GM06990 (cell line): ENCODE data around the gene EPHA8.

Source experiments
- DNase-seq: peaks from one replicate; pipeline ENCODE4 v3.0.0-alpha.2; 2011; ENCODE audit not compliant: insufficient read length; ENCODE audit errors: extremely low read depth
- H3K27me3 ChIP-seq: replicated peaks from 2 replicates; pipeline ENCODE4 v1.6.0; 2011; ENCODE audit warnings: low read length; ENCODE audit not compliant: control insufficient read depth, insufficient read depth
- H3K36me3 ChIP-seq: 2 replicates; pipeline ENCODE4 v1.5.1; 2011; ENCODE audit warnings: low read length; ENCODE audit not compliant: control insufficient read depth, insufficient read depth
- H3K4me3 ChIP-seq: replicated peaks from 2 replicates; pipeline ENCODE4 v1.5.1; 2011; ENCODE audit warnings: low read depth, mild to moderate bottlenecking, control low read depth, low read length
- TF ChIP-seq, protein P1 (sequence below): IDR thresholded peaks from 2 replicates; pipeline ENCODE4 v1.5.1; 2011; ENCODE audit warnings: low read length, control low read depth, mild to moderate bottlenecking, inconsistent platforms; ENCODE audit not compliant: insufficient read depth, poor library complexity, severe bottlenecking

The EPHA8 gene

DNA sequence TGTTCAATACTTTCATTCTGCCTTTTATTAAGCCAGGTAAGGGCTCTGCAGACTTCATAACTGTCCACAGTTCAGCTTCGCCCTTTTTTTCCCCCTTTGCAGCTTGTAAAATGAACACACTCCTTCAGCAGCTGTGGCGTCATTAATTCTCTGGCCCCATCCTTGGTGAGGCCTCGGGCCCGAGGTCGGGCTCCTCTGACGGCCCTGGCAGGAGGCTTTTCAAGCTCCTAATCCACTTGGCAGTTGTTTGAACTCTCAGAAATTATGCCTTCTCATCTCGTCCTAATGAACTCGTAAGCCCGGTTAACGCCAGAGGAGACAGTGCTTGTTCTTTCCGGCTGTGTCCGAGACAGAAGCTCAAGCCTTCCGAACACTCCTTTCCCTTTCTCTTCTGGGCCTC is 18.1 kb upstream of the EPHA8 start:
- H3K27me3 ChIP-seq: no peaks in the 10 kb centered on the region; the same call in 1 of the 2 replicates
- DNase-seq: no peak
- TF ChIP-seq, protein P1, sequence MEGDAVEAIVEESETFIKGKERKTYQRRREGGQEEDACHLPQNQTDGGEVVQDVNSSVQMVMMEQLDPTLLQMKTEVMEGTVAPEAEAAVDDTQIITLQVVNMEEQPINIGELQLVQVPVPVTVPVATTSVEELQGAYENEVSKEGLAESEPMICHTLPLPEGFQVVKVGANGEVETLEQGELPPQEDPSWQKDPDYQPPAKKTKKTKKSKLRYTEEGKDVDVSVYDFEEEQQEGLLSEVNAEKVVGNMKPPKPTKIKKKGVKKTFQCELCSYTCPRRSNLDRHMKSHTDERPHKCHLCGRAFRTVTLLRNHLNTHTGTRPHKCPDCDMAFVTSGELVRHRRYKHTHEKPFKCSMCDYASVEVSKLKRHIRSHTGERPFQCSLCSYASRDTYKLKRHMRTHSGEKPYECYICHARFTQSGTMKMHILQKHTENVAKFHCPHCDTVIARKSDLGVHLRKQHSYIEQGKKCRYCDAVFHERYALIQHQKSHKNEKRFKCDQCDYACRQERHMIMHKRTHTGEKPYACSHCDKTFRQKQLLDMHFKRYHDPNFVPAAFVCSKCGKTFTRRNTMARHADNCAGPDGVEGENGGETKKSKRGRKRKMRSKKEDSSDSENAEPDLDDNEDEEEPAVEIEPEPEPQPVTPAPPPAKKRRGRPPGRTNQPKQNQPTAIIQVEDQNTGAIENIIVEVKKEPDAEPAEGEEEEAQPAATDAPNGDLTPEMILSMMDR: no peak
- no peak overlapping the region for H3K4me3 ChIP-seq
- no peaks in the 10 kb centered on the region for H3K36me3 ChIP-seq

DNA sequence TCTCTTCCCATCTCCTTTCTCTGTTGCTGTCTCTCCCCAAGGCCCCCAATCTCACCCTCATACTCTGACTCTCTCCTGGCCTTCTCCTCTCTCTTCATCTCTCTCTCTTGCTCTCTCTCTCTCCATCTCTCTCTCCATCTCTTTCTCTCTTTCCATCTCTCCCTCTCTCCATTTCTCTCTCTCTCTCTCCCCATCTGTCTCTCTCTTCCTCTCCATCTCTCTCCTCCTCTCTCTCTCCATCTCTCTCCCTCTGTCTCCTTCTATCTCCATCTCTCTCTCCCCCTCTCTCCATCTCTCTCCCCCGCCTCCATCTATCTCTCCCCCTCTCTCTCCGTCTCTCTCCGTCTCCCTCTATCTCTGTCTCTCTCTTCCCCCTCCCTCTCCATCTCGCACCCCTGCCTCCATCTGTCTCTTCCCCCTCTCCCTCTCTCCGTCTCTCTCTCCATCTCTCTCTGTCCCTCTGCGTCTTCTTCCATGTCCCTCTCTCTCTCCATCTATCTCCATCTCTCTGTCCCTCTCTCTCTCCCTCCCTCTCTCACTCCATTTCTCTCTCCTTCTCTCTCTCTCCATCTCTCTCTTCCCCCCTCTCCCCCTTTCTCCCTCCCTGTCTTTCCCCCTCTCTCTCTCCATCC is 16.0 kb upstream of the EPHA8 start:
- no peak for DNase-seq
- TF ChIP-seq, protein P1: no peak
- H3K4me3 ChIP-seq: no peak overlapping the region
- no peaks in the 10 kb centered on the region; the same call in 1 of the 2 replicates for H3K27me3 ChIP-seq
- no peaks in the 10 kb centered on the region for H3K36me3 ChIP-seq

DNA sequence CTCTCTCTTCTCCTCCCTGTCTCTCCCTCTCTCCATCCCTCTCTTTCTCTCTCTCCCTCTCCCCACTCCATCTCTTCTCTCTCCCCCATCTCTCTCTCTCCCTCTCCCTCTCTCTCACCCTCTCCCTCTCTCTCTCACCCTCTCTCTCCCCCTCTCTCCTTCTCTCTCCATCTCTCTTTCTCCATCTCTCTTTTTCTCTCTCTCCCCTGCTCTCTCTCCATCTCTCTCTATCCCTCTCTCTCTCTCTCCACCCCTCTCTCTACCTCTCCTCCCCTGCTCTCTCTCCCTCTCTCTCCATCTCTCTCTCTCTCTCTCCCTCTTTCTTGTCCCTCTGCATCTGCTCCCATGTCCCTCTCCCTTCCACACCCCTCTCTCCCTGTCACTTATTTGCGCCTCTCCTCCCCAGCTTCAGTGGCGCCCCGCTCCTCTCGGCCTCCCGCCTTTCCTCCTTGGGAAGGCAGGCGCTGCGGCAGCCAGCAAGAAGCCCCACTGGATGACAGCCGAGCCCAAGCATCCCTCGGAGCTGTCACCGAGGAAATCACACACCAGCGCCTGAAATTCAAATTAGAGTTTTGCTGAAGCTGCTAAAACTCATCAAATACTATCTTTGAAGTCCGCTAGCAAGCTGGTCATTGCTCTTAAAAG is 15.3 kb upstream of the EPHA8 start:
- TF ChIP-seq, protein P1: no peak
- no peak for DNase-seq
- no peaks in the 10 kb centered on the region for H3K36me3 ChIP-seq
- H3K27me3 ChIP-seq: no peaks in the 10 kb centered on the region; the same call in 1 of the 2 replicates
- H3K4me3 ChIP-seq: no peak overlapping the region

DNA sequence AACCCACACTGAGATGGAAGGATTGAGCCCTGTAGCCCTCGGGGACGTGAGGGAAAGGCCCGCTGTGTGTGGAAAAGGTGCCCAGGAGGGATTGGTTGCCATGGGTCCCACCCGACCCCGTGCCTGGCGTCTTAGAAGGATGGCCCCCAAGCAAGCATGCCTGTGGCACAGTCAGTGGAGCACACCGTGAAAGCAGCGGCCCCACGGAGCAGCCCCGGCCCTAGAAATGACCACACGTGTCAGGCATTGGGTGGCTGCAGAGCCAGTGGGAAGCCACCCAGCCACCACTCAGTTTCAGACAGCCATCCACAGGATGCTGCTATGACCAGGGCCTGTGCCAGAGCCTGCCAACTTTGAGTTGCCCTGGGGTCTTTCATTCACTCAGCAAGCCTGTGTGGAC is 13.3 kb upstream of the EPHA8 start:
- no peak for DNase-seq
- Histone ChIP-seq H3K4me3 (no peak overlapping the region), H3K36me3 (no peaks in the 10 kb centered on the region), H3K27me3 (no peaks in the 10 kb centered on the region; the same call in none of the 2 replicates)
- TF ChIP-seq, protein P1: no peak

DNA sequence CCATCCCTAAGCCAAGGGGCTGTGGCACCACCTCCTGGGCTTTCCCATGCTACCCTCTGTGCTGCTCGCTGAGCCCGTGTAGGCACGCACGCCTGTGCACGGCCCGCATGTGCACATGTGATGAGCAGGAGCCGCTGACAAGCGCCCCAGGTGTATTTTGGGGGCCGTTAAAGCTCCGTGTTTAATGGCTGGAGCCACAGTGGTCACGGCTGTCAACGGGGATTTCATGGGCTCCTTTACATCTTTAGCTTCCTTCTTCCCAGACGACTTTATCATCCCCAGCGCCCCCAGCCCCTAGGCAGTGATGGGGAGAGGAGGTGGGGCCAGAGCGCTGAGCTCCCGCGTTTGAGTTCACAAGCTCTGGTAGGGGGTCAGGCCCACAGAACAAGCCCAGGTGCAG is 11.7 kb upstream of the EPHA8 start:
- H3K4me3 ChIP-seq: no peak overlapping the region
- no peak for DNase-seq
- H3K27me3 ChIP-seq: no peaks in the 10 kb centered on the region; the same call in none of the 2 replicates

More for the DNA sequence above, 11.7 kb upstream of the EPHA8 start:
- H3K36me3 ChIP-seq: no peaks in the 10 kb centered on the region
- TF ChIP-seq, protein P1: no peak
